Camera-type eye (tissue), 1 donor: ENCODE measurements around the gene EIF2A. TPM values are rescaled to one million over a fixed set of nuclear protein-coding genes. Genes with fewer than 3 reads are reported as not detected.

Source experiments
- total RNA-seq: library from RNA; depleted of rRNA; stranded (reverse); fragments of >200 nt; gene quantifications from one replicate; pipeline ENCODE4 v1.2.3, GENCODE V29; 2014

EIF2A gene
- 195 TPM for total RNA-seq

DNA sequence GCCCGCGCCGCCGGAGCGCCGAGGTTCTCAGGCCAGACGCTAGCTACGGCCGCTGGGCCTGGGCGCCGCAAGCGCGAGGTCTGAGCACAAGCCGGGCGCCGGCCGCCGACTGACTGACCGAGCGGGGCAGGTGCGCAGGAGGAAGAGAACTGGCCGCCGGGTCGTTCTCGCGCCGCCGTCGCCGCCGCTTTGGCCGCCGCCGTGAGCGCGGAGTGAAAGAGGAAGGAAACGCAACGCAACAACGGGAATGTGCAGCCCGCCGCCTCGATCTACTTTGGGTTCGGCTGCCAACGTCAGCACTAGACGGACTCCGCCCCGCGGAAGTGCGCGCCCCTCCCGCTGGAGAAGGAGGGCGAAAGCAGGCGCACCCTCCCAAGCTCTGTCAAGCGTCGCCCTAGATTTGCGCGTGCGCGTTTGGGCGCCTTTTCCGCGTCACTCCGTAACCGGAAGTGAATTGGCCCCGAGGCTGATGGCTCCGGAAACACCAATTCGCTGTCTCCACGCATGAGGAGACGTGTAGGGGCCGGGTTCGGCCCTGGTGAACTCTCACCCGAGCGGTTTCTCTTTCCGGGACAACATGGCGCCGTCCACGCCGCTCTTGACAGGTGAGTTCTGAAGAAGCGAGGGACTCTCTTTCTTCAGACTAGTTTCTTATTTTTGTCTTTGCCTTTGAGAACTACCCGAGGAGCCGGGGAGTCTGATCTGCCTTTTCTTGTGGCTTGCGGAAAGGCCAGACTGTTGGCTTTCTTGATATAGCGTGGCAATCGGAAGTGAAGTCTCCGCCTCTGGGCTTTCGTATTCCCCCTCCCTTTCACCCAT lies at the start of gene EIF2A, which contains the start of gene SERP1:
EIF2A (plus strand) TSS at position 562 of the 819 bp plus-strand sequence; CDS start at position 578, 16 bp downstream.
SERP1 (minus strand) TSS at position 271 of the 819 bp plus-strand sequence. CDS start 361 bp downstream, outside the sequence.

DNA sequence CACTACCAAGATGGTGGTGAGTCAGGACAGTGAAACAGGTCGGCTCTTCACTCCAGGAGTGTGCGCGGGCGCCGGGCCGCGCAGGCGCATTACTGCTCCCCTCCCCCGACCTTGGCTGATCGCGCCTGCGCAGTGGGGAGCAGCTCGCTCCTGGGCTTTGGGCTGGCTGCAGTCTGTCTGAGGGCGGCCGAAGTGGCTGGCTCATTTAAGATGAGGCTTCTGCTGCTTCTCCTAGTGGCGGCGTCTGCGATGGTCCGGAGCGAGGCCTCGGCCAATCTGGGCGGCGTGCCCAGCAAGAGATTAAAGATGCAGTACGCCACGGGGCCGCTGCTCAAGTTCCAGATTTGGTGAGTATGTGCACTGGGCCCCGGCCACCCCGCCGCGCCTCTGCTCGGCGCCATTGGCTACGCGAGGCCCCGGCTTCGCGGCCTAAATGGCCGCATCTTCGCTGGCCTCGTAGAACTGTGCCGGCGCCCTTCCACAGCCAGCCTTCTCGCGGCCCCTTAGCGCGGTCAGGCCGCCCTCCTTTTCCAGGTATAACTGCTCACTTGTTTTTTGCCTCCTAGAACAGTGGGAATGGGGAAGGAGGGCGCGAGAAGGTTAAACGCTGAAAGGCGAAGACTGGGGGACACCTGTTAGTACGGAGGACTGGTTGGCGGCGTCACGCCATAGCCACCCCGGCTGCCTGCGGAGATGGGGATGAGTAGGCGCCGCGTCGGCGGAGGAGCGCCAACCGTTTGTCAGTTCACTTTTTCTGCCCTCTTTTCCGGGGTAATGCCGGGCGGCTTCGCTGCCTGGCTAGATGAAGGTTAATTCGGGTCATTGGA lies 56.8 kb downstream of the EIF2A start, which contains the start of gene SELENOT:
SELENOT (plus strand) TSS at position 169 of the 827 bp plus-strand sequence; CDS start at position 211, 42 bp downstream.

Other genes with a start within 250 kb of the EIF2A start
- 40.0 TPM for gene TSC22D2, start 138.5 kb upstream of the EIF2A start, total RNA-seq
- 112 TPM for gene SERP1, start 291 bp upstream of the EIF2A start, total RNA-seq
- 121 TPM for gene SELENOT, start 56.5 kb downstream of the EIF2A start, total RNA-seq
- gene ERICH6, start 157.1 kb downstream of the EIF2A start, total RNA-seq, result not detected
- gene SIAH2, start 216.4 kb downstream of the EIF2A start, total RNA-seq, result 23.7 TPM